Measurements from ENCODE around the gene LCAT.

Gene LCAT

GRCh38 chr16:67931712-67932461, 12.0 kb downstream of the LCAT start, which contains the start of gene CTRL:
CTRL (minus strand) TSS chr16:67931862; CDS start chr16:67931852, 10 bp downstream.
- no peak for DNase-seq (ENCODE audit: low read depth, low spot score)
- H3K9ac ChIP-seq (ENCODE audit: insufficient read length), result no peak within 1 kb of the TSS
- no peak for TF ChIP-seq EZH2 (IDR thresholded peaks at IDR 0.05)
- TF ChIP-seq FOXP2 (optimal IDR thresholded peaks at IDR 0.05; ENCODE audit: control extremely low read depth, extremely low read length, insufficient read depth), result no peak

GRCh38 chr16:67930678-67931211, 13.2 kb downstream of the LCAT start:
- H3K27ac ChIP-seq, result no peak overlapping the region
- TF ChIP-seq EZH2 (IDR thresholded peaks at IDR 0.05) (no peak), POLR2AphosphoS5 (IDR thresholded peaks at IDR 0.05; ENCODE audit: borderline replicate concordance, low read depth, low read length) (no peak), FOXP2 (optimal IDR thresholded peaks at IDR 0.05; ENCODE audit: control extremely low read depth, extremely low read length, insufficient read depth) (no peak)
- H3K4me3 ChIP-seq, result no peak overlapping the region
- H3K9ac ChIP-seq (ENCODE audit: insufficient read length), result no peak overlapping the region
- DNase-seq (ENCODE audit: low read depth, low spot score), result no peak
- no peaks in the 10 kb centered on the region for H3K36me3 ChIP-seq (ENCODE audit: insufficient read depth, low read length)
- no peaks in the 10 kb centered on the region for H3K9me3 ChIP-seq (ENCODE audit: low read depth, low read length)

More at GRCh38 chr16:67931712-67932461, 12.0 kb downstream of the LCAT start, which contains the start of gene CTRL:
- no peaks in the 10 kb centered on the region for H3K36me3 ChIP-seq (ENCODE audit: insufficient read depth, low read length)
- H3K27ac ChIP-seq, result no peak within 1 kb of the TSS
- H3K4me3 ChIP-seq, result no peak within 1 kb of the TSS
- H3K9me3 ChIP-seq (ENCODE audit: low read depth, low read length), result no peaks in the 10 kb centered on the region

- H3K27ac ChIP-seq, result no peak overlapping the region
- no peak for DNase-seq (ENCODE audit: low read depth, low spot score)
- TF ChIP-seq FOXP2 (optimal IDR thresholded peaks at IDR 0.05; ENCODE audit: control extremely low read depth, extremely low read length, insufficient read depth) (no peak), EZH2 (IDR thresholded peaks at IDR 0.05) (no peak), POLR2AphosphoS5 (IDR thresholded peaks at IDR 0.05; ENCODE audit: borderline replicate concordance, low read depth, low read length) (no peak)
- no peak overlapping the region for H3K9ac ChIP-seq (ENCODE audit: insufficient read length)
- H3K36me3 ChIP-seq (ENCODE audit: insufficient read depth, low read length), result no peaks in the 10 kb centered on the region
- H3K9me3 ChIP-seq (ENCODE audit: low read depth, low read length), result no peaks in the 10 kb centered on the region
- no peak overlapping the region for H3K4me3 ChIP-seq
These were observed 13.7 kb downstream of the LCAT start for GRCh38 chr16:67930191-67930590.

- H3K9me3 ChIP-seq (ENCODE audit: low read depth, low read length), result no peaks in the 10 kb centered on the region
- no peak overlapping the region for H3K27ac ChIP-seq
- H3K4me3 ChIP-seq, result no peak overlapping the region
- no peaks in the 10 kb centered on the region for H3K36me3 ChIP-seq (ENCODE audit: insufficient read depth, low read length)
- no peak for DNase-seq (ENCODE audit: low read depth, low spot score)
- no peak overlapping the region for H3K9ac ChIP-seq (ENCODE audit: insufficient read length)
- TF ChIP-seq EZH2 (IDR thresholded peaks at IDR 0.05), result no peak
- TF ChIP-seq FOXP2 (optimal IDR thresholded peaks at IDR 0.05; ENCODE audit: control extremely low read depth, extremely low read length, insufficient read depth), result no peak
- no peak for TF ChIP-seq POLR2AphosphoS5 (IDR thresholded peaks at IDR 0.05; ENCODE audit: borderline replicate concordance, low read depth, low read length)
These were observed 15.2 kb downstream of the LCAT start for GRCh38 chr16:67928561-67929364.

- H3K9ac ChIP-seq (ENCODE audit: insufficient read length), result no peak overlapping the region
- no peak overlapping the region for H3K4me3 ChIP-seq
- no peak overlapping the region for H3K27ac ChIP-seq
- TF ChIP-seq EZH2 (IDR thresholded peaks at IDR 0.05) (no peak), FOXP2 (optimal IDR thresholded peaks at IDR 0.05; ENCODE audit: control extremely low read depth, extremely low read length, insufficient read depth) (no peak), POLR2AphosphoS5 (IDR thresholded peaks at IDR 0.05; ENCODE audit: borderline replicate concordance, low read depth, low read length) (no peak)
- H3K9me3 ChIP-seq (ENCODE audit: low read depth, low read length), result no peaks in the 10 kb centered on the region
- no peak for DNase-seq (ENCODE audit: low read depth, low spot score)
- H3K36me3 ChIP-seq (ENCODE audit: insufficient read depth, low read length), result no peaks in the 10 kb centered on the region
These were observed 15.8 kb downstream of the LCAT start for GRCh38 chr16:67928147-67928546.

- TF ChIP-seq POLR2AphosphoS5 (IDR thresholded peaks at IDR 0.05; ENCODE audit: borderline replicate concordance, low read depth, low read length) (no peak), FOXP2 (optimal IDR thresholded peaks at IDR 0.05; ENCODE audit: control extremely low read depth, extremely low read length, insufficient read depth) (no peak), EZH2 (IDR thresholded peaks at IDR 0.05) (no peak)
- Histone ChIP-seq H3K36me3 (ENCODE audit: insufficient read depth, low read length) (no peaks in the 10 kb centered on the region), H3K9ac (ENCODE audit: insufficient read length) (no peak overlapping the region), H3K9me3 (ENCODE audit: low read depth, low read length) (no peaks in the 10 kb centered on the region), H3K4me3 (no peak overlapping the region), H3K27ac (no peak overlapping the region)
- DNase-seq (ENCODE audit: low read depth, low spot score), result no peak
These were observed 16.6 kb downstream of the LCAT start for GRCh38 chr16:67927131-67927941.

GRCh38 chr16:67926181-67926750, 17.7 kb downstream of the LCAT start:
- Histone ChIP-seq H3K9ac (ENCODE audit: insufficient read length) (no peak overlapping the region), H3K9me3 (ENCODE audit: low read depth, low read length) (no peaks in the 10 kb centered on the region), H3K4me3 (no peak overlapping the region), H3K36me3 (ENCODE audit: insufficient read depth, low read length) (no peaks in the 10 kb centered on the region), H3K27ac (no peak overlapping the region)
- no peak for DNase-seq (ENCODE audit: low read depth, low spot score)
- TF ChIP-seq FOXP2 (optimal IDR thresholded peaks at IDR 0.05; ENCODE audit: control extremely low read depth, extremely low read length, insufficient read depth) (no peak), EZH2 (IDR thresholded peaks at IDR 0.05) (no peak), POLR2AphosphoS5 (IDR thresholded peaks at IDR 0.05; ENCODE audit: borderline replicate concordance, low read depth, low read length) (no peak)
